ENCODE results near the gene SH3BP5L. TPM values are rescaled to one million over a fixed set of nuclear protein-coding genes. Genes with fewer than 3 reads are reported as not detected.

SH3BP5L gene
- total RNA-seq, 2 donors from 2014 or later: 22.6 to 27.4 TPM

DNA sequence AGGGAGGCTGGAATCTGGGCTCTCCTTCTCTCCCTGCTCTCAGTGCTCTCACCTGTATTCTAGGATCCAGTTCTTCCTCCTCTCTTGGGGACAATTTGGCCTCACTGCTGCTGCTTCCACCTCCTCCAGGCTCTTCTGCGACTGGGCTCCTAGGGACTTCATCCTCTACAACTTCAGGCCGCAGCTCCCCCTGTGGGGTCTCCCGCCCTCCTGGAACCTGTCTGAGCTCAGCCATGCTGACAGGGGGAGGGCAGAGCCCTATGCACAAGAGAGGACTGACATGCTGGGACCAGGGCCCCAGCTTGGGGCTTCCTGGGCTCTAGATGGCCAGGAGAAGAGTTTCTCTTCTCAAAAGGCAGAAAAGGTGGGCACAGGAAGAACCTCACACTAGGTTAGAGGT is 1.0 kb downstream of the SH3BP5L start:
- Histone ChIP-seq H3K9me3 (no peaks in the 10 kb centered on the region), H3K27ac (peak overlapping the region; percentile 10 to 95), H3K4me1 (ENCODE audit: control insufficient read depth in 1 of 2, low read depth in 2 of 2) (peaks cover 52 to 61% of the 10 kb centered on the region in 2 donors), H3K27me3 (replicated peaks; ENCODE audit: insufficient read depth) (no peaks in the 10 kb centered on the region), H3K4me3 (peak overlapping the region; percentile 88), H3K36me3 (no peaks in the 10 kb centered on the region)
- ATAC-seq (ENCODE audit: insufficient number of reproducible peaks, low FRiP score, low read depth) (no peak), DNase-seq (ENCODE audit: low spot score) (no peak)
- TF ChIP-seq, protein P1, sequence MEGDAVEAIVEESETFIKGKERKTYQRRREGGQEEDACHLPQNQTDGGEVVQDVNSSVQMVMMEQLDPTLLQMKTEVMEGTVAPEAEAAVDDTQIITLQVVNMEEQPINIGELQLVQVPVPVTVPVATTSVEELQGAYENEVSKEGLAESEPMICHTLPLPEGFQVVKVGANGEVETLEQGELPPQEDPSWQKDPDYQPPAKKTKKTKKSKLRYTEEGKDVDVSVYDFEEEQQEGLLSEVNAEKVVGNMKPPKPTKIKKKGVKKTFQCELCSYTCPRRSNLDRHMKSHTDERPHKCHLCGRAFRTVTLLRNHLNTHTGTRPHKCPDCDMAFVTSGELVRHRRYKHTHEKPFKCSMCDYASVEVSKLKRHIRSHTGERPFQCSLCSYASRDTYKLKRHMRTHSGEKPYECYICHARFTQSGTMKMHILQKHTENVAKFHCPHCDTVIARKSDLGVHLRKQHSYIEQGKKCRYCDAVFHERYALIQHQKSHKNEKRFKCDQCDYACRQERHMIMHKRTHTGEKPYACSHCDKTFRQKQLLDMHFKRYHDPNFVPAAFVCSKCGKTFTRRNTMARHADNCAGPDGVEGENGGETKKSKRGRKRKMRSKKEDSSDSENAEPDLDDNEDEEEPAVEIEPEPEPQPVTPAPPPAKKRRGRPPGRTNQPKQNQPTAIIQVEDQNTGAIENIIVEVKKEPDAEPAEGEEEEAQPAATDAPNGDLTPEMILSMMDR (IDR thresholded peaks at IDR 0.05): no peak

DNA sequence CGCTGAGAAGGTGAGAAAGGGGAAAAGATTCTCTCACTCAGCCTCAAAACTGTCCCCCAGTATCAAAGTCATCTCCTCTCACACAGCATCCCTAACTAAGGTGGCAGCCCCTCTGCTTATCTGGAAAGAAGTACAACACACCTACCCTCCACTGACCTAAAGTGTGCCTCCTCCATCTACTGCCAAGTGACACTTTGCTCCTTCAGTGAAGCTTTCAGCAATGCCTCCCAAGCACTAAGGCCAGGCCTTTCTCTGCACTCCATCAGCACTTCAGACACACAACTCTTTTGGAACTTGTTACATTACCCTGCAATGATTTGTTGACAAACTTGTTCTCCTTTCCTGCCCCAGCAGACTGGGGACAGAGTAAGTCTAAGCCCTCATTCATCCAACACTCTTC is 1.4 kb downstream of the SH3BP5L start:
- Histone ChIP-seq H3K9me3 (no peaks in the 10 kb centered on the region), H3K4me3 (peak overlapping the region; percentile 88), H3K36me3 (no peaks in the 10 kb centered on the region), H3K27ac (no peak overlapping the region), H3K4me1 (ENCODE audit: control insufficient read depth in 1 of 2, low read depth in 2 of 2) (peaks cover 52 to 63% of the 10 kb centered on the region in 2 donors), H3K27me3 (replicated peaks; ENCODE audit: insufficient read depth) (no peaks in the 10 kb centered on the region)
- TF ChIP-seq, protein P1 (IDR thresholded peaks at IDR 0.05): no peak
- DNase-seq (ENCODE audit: low spot score) (no peak), ATAC-seq (ENCODE audit: insufficient number of reproducible peaks, low FRiP score, low read depth) (no peak)

DNA sequence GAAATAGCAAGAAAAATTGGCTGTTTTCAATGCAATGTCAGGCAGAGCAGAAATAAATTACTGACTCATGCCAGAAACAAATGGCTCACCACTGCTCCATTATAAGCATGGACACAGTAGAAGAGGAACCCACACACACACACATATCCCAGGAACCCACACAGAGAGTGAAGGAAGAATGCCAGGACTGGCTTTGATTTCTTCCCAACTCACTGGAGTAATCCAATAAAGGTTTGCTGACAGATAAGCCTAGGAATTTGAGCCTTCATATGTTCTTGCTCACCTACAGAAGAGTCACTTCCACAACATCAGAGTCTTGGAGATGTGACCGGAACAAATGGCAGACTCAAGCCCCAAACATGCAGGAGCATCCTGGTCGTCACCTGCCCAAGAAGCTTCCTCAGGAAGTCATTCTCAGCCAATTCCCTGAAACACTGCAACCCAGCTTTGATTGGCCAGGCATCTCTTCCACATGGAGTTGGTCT is 2.2 kb downstream of the SH3BP5L start:
- peak overlapping the region in 1 of 2 donors; percentile 6 for H3K27ac ChIP-seq
- no peak for ATAC-seq (ENCODE audit: insufficient number of reproducible peaks, low FRiP score, low read depth)
- H3K4me1 ChIP-seq (ENCODE audit: control insufficient read depth in 1 of 2, low read depth in 2 of 2): peaks cover 55 to 70% of the 10 kb centered on the region in 2 donors
- TF ChIP-seq, protein P1 (IDR thresholded peaks at IDR 0.05): no peak
- no peaks in the 10 kb centered on the region for H3K27me3 ChIP-seq (replicated peaks; ENCODE audit: insufficient read depth)
- no peaks in the 10 kb centered on the region for H3K9me3 ChIP-seq
- DNase-seq (ENCODE audit: low spot score): no peak
- H3K36me3 ChIP-seq: no peaks in the 10 kb centered on the region
- peak overlapping the region; percentile 88 for H3K4me3 ChIP-seq

DNA sequence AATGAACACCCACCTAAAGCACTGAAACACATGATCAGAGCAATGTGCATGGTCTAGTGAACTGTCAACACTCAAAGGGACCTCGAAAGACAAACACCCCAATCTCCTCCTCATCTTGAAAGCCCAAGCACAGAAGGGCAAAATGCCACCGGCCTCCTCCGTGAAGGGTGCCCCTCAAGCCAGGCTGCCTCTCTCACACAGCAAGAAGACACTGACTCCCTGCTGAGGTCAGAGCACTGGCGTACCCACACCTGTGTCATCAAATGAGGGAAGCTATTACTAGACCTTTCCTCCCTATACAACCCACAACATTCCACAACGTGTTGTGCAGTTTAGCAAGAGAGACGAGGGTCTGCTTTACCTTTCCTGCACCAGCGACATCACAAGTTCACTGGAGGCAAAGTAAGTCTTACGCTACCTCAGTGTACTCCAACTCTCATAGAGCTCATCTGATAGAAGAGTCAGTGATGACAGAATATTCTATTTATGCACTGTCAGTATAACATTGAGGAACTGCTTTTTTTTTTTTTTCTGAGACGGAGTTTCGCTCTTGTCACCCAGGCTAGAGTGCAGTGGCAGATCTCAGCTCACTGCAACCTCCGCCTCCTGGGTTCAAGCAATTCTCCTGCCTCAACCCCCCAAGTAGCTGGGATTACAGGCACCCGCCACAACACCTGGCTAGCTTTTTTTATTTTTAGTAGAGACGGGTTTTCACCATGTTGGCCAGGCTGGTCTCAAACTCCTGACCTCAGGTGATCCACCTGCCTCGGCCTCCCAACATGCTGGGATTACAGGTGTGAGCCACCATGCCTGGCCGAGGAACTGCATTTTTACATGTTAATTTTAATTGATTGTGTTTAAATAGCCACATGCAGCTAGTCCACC is 3.3 kb downstream of the SH3BP5L start:
- peaks cover 55 to 78% of the 10 kb centered on the region in 2 donors for H3K4me1 ChIP-seq (ENCODE audit: control insufficient read depth in 1 of 2, low read depth in 2 of 2)
- no peak for ATAC-seq (ENCODE audit: insufficient number of reproducible peaks, low FRiP score, low read depth)
- no peaks in the 10 kb centered on the region for H3K36me3 ChIP-seq
- peak overlapping the region; percentile 88 for H3K4me3 ChIP-seq
- H3K9me3 ChIP-seq: no peaks in the 10 kb centered on the region
- no peak for DNase-seq (ENCODE audit: low spot score)
- TF ChIP-seq, protein P1 (IDR thresholded peaks at IDR 0.05): no peak
- no peaks in the 10 kb centered on the region for H3K27me3 ChIP-seq (replicated peaks; ENCODE audit: insufficient read depth)
- peak overlapping the region in 1 of 2 donors; percentile 6 for H3K27ac ChIP-seq

DNA sequence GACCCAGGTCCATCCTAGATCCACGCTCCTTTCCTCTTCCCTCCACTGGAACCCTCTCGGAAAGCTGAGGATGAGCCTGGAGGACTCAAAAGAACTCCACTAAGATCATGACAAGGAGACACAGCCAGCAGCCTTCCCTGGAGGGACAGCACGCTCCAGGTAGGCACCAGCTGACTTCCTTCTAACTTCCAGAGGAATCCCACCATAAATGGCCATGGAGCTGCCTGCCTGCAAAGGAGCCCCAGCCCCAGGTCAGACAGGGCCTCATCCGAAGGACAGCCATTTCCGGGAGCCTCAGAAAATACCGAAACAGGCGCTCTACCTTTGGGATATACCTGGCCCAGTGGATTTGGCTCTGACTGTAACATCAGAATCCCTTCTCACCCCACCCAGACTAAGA is 4.1 kb downstream of the SH3BP5L start:
- H3K36me3 ChIP-seq: peaks cover 2% of the 10 kb centered on the region
- H3K27ac ChIP-seq: peak overlapping the region in 1 of 2 donors; percentile 53
- DNase-seq (ENCODE audit: low spot score) (no peak), ATAC-seq (ENCODE audit: insufficient number of reproducible peaks, low FRiP score, low read depth) (no peak)
- peaks cover 50 to 72% of the 10 kb centered on the region in 2 donors for H3K4me1 ChIP-seq (ENCODE audit: control insufficient read depth in 1 of 2, low read depth in 2 of 2)
- TF ChIP-seq, protein P1 (IDR thresholded peaks at IDR 0.05): no peak
- no peak overlapping the region for H3K4me3 ChIP-seq
- H3K27me3 ChIP-seq (replicated peaks; ENCODE audit: insufficient read depth): no peaks in the 10 kb centered on the region
- H3K9me3 ChIP-seq: no peaks in the 10 kb centered on the region

All from thoracic aorta (tissue), 2 donors.